Right ventricle myocardium inferior (tissue), 1 donor: Measurements from ENCODE around the gene CALHM6. TPM values are rescaled to one million over a fixed set of nuclear protein-coding genes. Genes with fewer than 3 reads are reported as not detected.
A peak's percentile ranks its signal among the peaks of the same experiment; 100 is the strongest.

Source experiments
- ATAC-seq: fragments of 200-7000 bp; cut with Tn5 transposase; one replicate; pipeline ENCODE4 v1.9.1; 2020; ENCODE audit warnings: mild to moderate bottlenecking, moderate library complexity
- DNase-seq: peaks from one replicate; pipeline ENCODE4 v3.0.0; 2021; ENCODE audit errors: missing footprints
- intact Hi-C: fragments of 100-400 bp; cut with DNase I; formaldehyde crosslinking; loops from one replicate; pipeline ENCODE4 v1.11.0; 2022
- total RNA-seq: library from RNA; stranded (reverse); fragmentation: NEBNext Ultra II Directional; extraction: Animal tissue kit (Norgen Biotek cat#: 25700); gene quantifications from one replicate; pipeline ENCODE4 v1.2.1, GENCODE V29; 2021
- donor health status: DM: no; HTN: yes; CAD: no; lungs with severe emphysema.

CALHM6 gene
- total RNA-seq, 1 donor from 2014 or later: 2.9 TPM

- no peak for ATAC-seq
- intact Hi-C loops: loop anchor here (5.0 kb wide), 1 partner anchor 89 kb away; no protein-coding TSS in a partner anchor
- no peak for DNase-seq
Observed at GRCh38 chr6:116443105-116443504, 18.1 kb upstream of the CALHM6 start.

- ATAC-seq (no peak), DNase-seq (no peak)
- intact Hi-C loops: loop anchor here (5.0 kb wide), 1 partner anchor 88 kb away; no protein-coding TSS in a partner anchor
Observed at GRCh38 chr6:116444092-116444491, 17.1 kb upstream of the CALHM6 start.

- intact Hi-C loops: loop anchor here (5.0 kb wide), 1 partner anchor 88 kb away; no protein-coding TSS in a partner anchor
- no peak for ATAC-seq
Observed at GRCh38 chr6:116444575-116444974, 16.6 kb upstream of the CALHM6 start.

GRCh38 chr6:116445102-116445501 is 16.1 kb upstream of the CALHM6 start:
- intact Hi-C loops: loop anchor here (5.0 kb wide), 1 partner anchor 158 kb away; no protein-coding TSS in a partner anchor
- DNase-seq (no peak), ATAC-seq (no peak)

More at GRCh38 chr6:116444575-116444974, 16.6 kb upstream of the CALHM6 start:
- no peak for DNase-seq

GRCh38 chr6:116446399-116446798 is 14.8 kb upstream of the CALHM6 start:
- ATAC-seq (no peak), DNase-seq (no peak)
- intact Hi-C loops: loop anchor here (5.0 kb wide), 1 partner anchor 159 kb away; no protein-coding TSS in a partner anchor

GRCh38 chr6:116447052-116447451 is 14.1 kb upstream of the CALHM6 start:
- intact Hi-C loops: loop anchor here (5.0 kb wide), 1 partner anchor 160 kb away; no protein-coding TSS in a partner anchor
- DNase-seq (no peak), ATAC-seq (no peak)

- intact Hi-C loops: loop anchor here (5.0 kb wide), 1 partner anchor 160 kb away; no protein-coding TSS in a partner anchor
- ATAC-seq (no peak), DNase-seq (no peak)
Observed at GRCh38 chr6:116447496-116448011, 13.6 kb upstream of the CALHM6 start.

GRCh38 chr6:116449565-116449964 is 11.6 kb upstream of the CALHM6 start:
- DNase-seq: no peak
- intact Hi-C loops: loop anchor here (5.0 kb wide), 1 partner anchor 162 kb away; no protein-coding TSS in a partner anchor
- no peak for ATAC-seq

- intact Hi-C loops: no loop called here
- ATAC-seq: no peak
- no peak for DNase-seq
Observed at GRCh38 chr6:116450185-116450710, 10.9 kb upstream of the CALHM6 start.

GRCh38 chr6:116450769-116451740 is 10.1 kb upstream of the CALHM6 start:
- DNase-seq: peak; percentile 61
- peak; percentile 39 for ATAC-seq

GRCh38 chr6:116451916-116452315 is 9.3 kb upstream of the CALHM6 start:
- ATAC-seq: no peak
- DNase-seq: no peak
- intact Hi-C loops: no loop called here

More at GRCh38 chr6:116450769-116451740, 10.1 kb upstream of the CALHM6 start:
- intact Hi-C loops: no loop called here

- ATAC-seq (no peak), DNase-seq (no peak)
- intact Hi-C loops: no loop called here
Observed at GRCh38 chr6:116452531-116452930, 8.6 kb upstream of the CALHM6 start.

- intact Hi-C loops: no loop called here
- ATAC-seq: no peak
- no peak for DNase-seq
Observed at GRCh38 chr6:116456106-116456505, 5.1 kb upstream of the CALHM6 start.

- intact Hi-C loops: no loop called here
- no peak for ATAC-seq
Observed at GRCh38 chr6:116456927-116457326, 4.2 kb upstream of the CALHM6 start.

GRCh38 chr6:116458264-116458663 is 2.9 kb upstream of the CALHM6 start:
- DNase-seq: no peak
- intact Hi-C loops: no loop called here
- ATAC-seq: no peak

More at GRCh38 chr6:116456927-116457326, 4.2 kb upstream of the CALHM6 start:
- no peak for DNase-seq

- intact Hi-C loops: no loop called here
- ATAC-seq: no peak
- DNase-seq: no peak
Observed at GRCh38 chr6:116459927-116460326, 1.2 kb upstream of the CALHM6 start.

GRCh38 chr6:116461932-116462885 is 1.0 kb downstream of the CALHM6 start:
- intact Hi-C loops: no loop called here
- DNase-seq (peak; percentile 91), ATAC-seq (peak; percentile 63)

GRCh38 chr6:116463301-116463700 is 2.1 kb downstream of the CALHM6 start:
- DNase-seq (no peak), ATAC-seq (no peak)
- intact Hi-C loops: no loop called here
